ENCODE results near the gene NCKAP1. TPM values are rescaled to one million over a fixed set of nuclear protein-coding genes. Genes with fewer than 3 reads are reported as not detected.

The NCKAP1 gene
- total RNA-seq, 1 donor from 2014 or later = 116 TPM

- H3K27me3 Mint-ChIP-seq (ENCODE audit: unreplicated experiment) = no peaks in the 10 kb centered on the region
- no peak for TF ChIP-seq CTCF (IDR thresholded peaks at IDR 0.05; ENCODE audit: partially characterized antibody, unreplicated experiment)
- peaks cover 1% of the 10 kb centered on the region for H3K9me3 Mint-ChIP-seq (ENCODE audit: unreplicated experiment)
- peaks cover 12% of the 10 kb centered on the region for H3K4me1 Mint-ChIP-seq (ENCODE audit: low read depth, unreplicated experiment)
- DNase-seq = no peak
- no peaks in the 10 kb centered on the region for H3K36me3 Mint-ChIP-seq (ENCODE audit: unreplicated experiment)
- H3K4me3 Mint-ChIP-seq (ENCODE audit: unreplicated experiment) = no peak overlapping the region
- H3K27ac Mint-ChIP-seq (ENCODE audit: unreplicated experiment) = no peak overlapping the region
These were observed 28.9 kb downstream of the NCKAP1 start for GRCh38 chr2:183009249-183009899.

- Mint-ChIP-seq H3K27ac (ENCODE audit: unreplicated experiment) (no peak overlapping the region), H3K9me3 (ENCODE audit: unreplicated experiment) (no peaks in the 10 kb centered on the region), H3K36me3 (ENCODE audit: unreplicated experiment) (no peaks in the 10 kb centered on the region), H3K4me1 (ENCODE audit: low read depth, unreplicated experiment) (peaks cover 2% of the 10 kb centered on the region), H3K4me3 (ENCODE audit: unreplicated experiment) (no peak overlapping the region), H3K27me3 (ENCODE audit: unreplicated experiment) (no peaks in the 10 kb centered on the region)
- no peak for TF ChIP-seq CTCF (IDR thresholded peaks at IDR 0.05; ENCODE audit: partially characterized antibody, unreplicated experiment)
- no peak for DNase-seq
These were observed 36.3 kb downstream of the NCKAP1 start for GRCh38 chr2:183001948-183002347.

GRCh38 chr2:183000846-183001245, 37.4 kb downstream of the NCKAP1 start:
- H3K27me3 Mint-ChIP-seq (ENCODE audit: unreplicated experiment) = no peaks in the 10 kb centered on the region
- no peaks in the 10 kb centered on the region for H3K9me3 Mint-ChIP-seq (ENCODE audit: unreplicated experiment)
- peaks cover 2% of the 10 kb centered on the region for H3K4me1 Mint-ChIP-seq (ENCODE audit: low read depth, unreplicated experiment)
- TF ChIP-seq CTCF (IDR thresholded peaks at IDR 0.05; ENCODE audit: partially characterized antibody, unreplicated experiment) = no peak
- no peak for DNase-seq
- no peaks in the 10 kb centered on the region for H3K36me3 Mint-ChIP-seq (ENCODE audit: unreplicated experiment)
- H3K27ac Mint-ChIP-seq (ENCODE audit: unreplicated experiment) = no peak overlapping the region
- H3K4me3 Mint-ChIP-seq (ENCODE audit: unreplicated experiment) = no peak overlapping the region

- H3K4me1 Mint-ChIP-seq (ENCODE audit: low read depth, unreplicated experiment) = no peaks in the 10 kb centered on the region
These were observed 38.8 kb downstream of the NCKAP1 start for GRCh38 chr2:182999348-183000028.

More at GRCh38 chr2:182999348-183000028, 38.8 kb downstream of the NCKAP1 start:
- Mint-ChIP-seq H3K4me3 (ENCODE audit: unreplicated experiment) (no peak overlapping the region), H3K27me3 (ENCODE audit: unreplicated experiment) (no peaks in the 10 kb centered on the region), H3K27ac (ENCODE audit: unreplicated experiment) (no peak overlapping the region), H3K9me3 (ENCODE audit: unreplicated experiment) (no peaks in the 10 kb centered on the region), H3K36me3 (ENCODE audit: unreplicated experiment) (no peaks in the 10 kb centered on the region)
- no peak for DNase-seq
- no peak for TF ChIP-seq CTCF (IDR thresholded peaks at IDR 0.05; ENCODE audit: partially characterized antibody, unreplicated experiment)
